Keratinocyte (primary cell): ENCODE measurements around the gene SDK1.

Experiments
- EZH2 ChIP-seq: IDR thresholded peaks from one replicate; pipeline ENCODE4 v1.6.1; 2012; ENCODE audit warnings: inconsistent platforms, mild to moderate bottlenecking, low read length, moderate library complexity
- TF ChIP-seq, protein P1 (sequence below), 3 experiments: IDR thresholded peaks in 1 of 3; conservative IDR thresholded peaks in 1 of 3; optimal IDR thresholded peaks in 1 of 3; 2 replicates in 2 of 3; 3 replicates in 1 of 3; pipeline versions ENCODE3 to v1.5.1; 2011; ENCODE audit warnings: low read length in 3 of 3, mild to moderate bottlenecking in 3 of 3, moderate library complexity in 2 of 3, control low read depth in 1 of 3, inconsistent platforms in 1 of 3; ENCODE audit not compliant: insufficient read depth in 2 of 3; ENCODE audit errors: extremely low read depth in 1 of 3

GRCh38 chr7:3747467-3747866 is 446.4 kb downstream of the SDK1 start:
- TF ChIP-seq, protein P1, sequence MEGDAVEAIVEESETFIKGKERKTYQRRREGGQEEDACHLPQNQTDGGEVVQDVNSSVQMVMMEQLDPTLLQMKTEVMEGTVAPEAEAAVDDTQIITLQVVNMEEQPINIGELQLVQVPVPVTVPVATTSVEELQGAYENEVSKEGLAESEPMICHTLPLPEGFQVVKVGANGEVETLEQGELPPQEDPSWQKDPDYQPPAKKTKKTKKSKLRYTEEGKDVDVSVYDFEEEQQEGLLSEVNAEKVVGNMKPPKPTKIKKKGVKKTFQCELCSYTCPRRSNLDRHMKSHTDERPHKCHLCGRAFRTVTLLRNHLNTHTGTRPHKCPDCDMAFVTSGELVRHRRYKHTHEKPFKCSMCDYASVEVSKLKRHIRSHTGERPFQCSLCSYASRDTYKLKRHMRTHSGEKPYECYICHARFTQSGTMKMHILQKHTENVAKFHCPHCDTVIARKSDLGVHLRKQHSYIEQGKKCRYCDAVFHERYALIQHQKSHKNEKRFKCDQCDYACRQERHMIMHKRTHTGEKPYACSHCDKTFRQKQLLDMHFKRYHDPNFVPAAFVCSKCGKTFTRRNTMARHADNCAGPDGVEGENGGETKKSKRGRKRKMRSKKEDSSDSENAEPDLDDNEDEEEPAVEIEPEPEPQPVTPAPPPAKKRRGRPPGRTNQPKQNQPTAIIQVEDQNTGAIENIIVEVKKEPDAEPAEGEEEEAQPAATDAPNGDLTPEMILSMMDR (optimal IDR thresholded peaks at IDR 0.05 in 1 of 3, IDR thresholded peaks at IDR 0.05 in 1 of 3, conservative IDR thresholded peaks at IDR 0.05 in 1 of 3; ENCODE audit: extremely low read depth in 1 of 3, insufficient read depth in 2 of 3, low read length in 3 of 3): no peak
- TF ChIP-seq EZH2: no peak
